Heart left ventricle (tissue), 16 donors: ENCODE measurements around the gene FA2H. TPM values are rescaled to one million over a fixed set of nuclear protein-coding genes. Genes with fewer than 3 reads are reported as not detected.

ENCODE experiments used
- ATAC-seq, 4 donors: fragments of 200-7000 bp; cut with Tn5 transposase; one replicate each; pipeline ENCODE4 v1.9.1; 2020 to 2022; ENCODE audit warnings: moderate library complexity in 4 of 4, mild to moderate bottlenecking in 3 of 4, moderate number of reproducible peaks in 1 of 4
- DNase-seq, 5 donors: peaks; one replicate each; pipeline ENCODE4 v3.0.0-alpha.2; 2020
- H3K27ac ChIP-seq, 12 donors: fragments of 200-600 bp; sonication (generic) in 4 of 12; one replicate each; pipeline versions ENCODE4 v1.5.0 to v1.8.0; 2016 to 2022; ENCODE audit warnings: mild to moderate bottlenecking in 2 of 12
- H3K27me3 ChIP-seq, 9 donors: fragments of 200-600 bp; sonication (generic) in 2 of 9; one replicate each; pipeline versions ENCODE4 v1.5.1 to v1.8.0; 2016 to 2022; ENCODE audit warnings: mild to moderate bottlenecking in 3 of 9
- H3K36me3 ChIP-seq, 9 donors: fragments of 200-600 bp; sonication (generic) in 2 of 9; one replicate each; pipeline versions ENCODE4 v1.5.0 to v1.8.0; 2018 to 2022; ENCODE audit warnings: mild to moderate bottlenecking in 2 of 9
- H3K4me1 ChIP-seq, 12 donors: fragments of 200-600 bp; sonication (generic) in 4 of 12; one replicate each; pipeline versions ENCODE4 v1.5.0 to v1.8.0; 2016 to 2022; ENCODE audit warnings: mild to moderate bottlenecking in 3 of 12
- H3K4me3 ChIP-seq, 12 donors: fragments of 200-600 bp; sonication (generic) in 4 of 12; one replicate each; pipeline versions ENCODE4 v1.5.0 to v1.8.0; 2017 to 2022; ENCODE audit warnings: mild to moderate bottlenecking in 9 of 12, moderate library complexity in 4 of 12
- H3K9me3 ChIP-seq, 12 donors: fragments of 200-600 bp; sonication (generic) in 4 of 12; one replicate each; pipeline versions ENCODE4 v1.5.0 to v1.8.0; 2016 to 2022; ENCODE audit warnings: mild to moderate bottlenecking in 1 of 12
- POLR2A ChIP-seq, 2 donors: fragments of 450-650 bp; IDR thresholded peaks; one replicate each; pipeline ENCODE4 v1.6.1; 2017; ENCODE audit warnings: antibody characterized with exemption in 2 of 2, mild to moderate bottlenecking in 2 of 2, moderate library complexity in 2 of 2
- WGBS, 4 donors: extraction: QIAGEN DNeasy Blood & Tissue Kit in 2 of 4; methylation state at CpG; one replicate each; pipeline versions ENCODE4 v1.1.5 to v1.1.7; 2013 to 2018; 5-methylcytosine and 5-hydroxymethylcytosine counted together
- intact Hi-C, 10 donors: fragments of 100-400 bp; cut with DNase I; formaldehyde crosslinking; loops; one replicate each; pipeline versions ENCODE4 v1.11.1 to v1.14.2; 2022
- polyA plus RNA-seq, 2 donors: library from polyadenylated mRNA; stranded (reverse); fragments of 200-250 nt; gene quantifications; one replicate each; pipeline ENCODE4 v1.2.3, GENCODE V29; 2013
- total RNA-seq, 9 donors: library from RNA; depleted of rRNA in 2 of 9; stranded (reverse); fragments of >200 nt in 2 of 9; fragmentation: NEBNext Ultra II Directional in 3 of 9; extraction: Animal tissue kit (Norgen Biotek cat#: 25700) in 3 of 9; gene quantifications; one replicate each; pipeline versions ENCODE4 v1.1.0 to v1.2.4, GENCODE V29; 2016 to 2023
- TF ChIP-seq, protein P1 (sequence below), 12 donors: fragments of 200-600 bp; sonication (generic) in 4 of 12; IDR thresholded peaks; one replicate each; pipeline versions ENCODE4 v1.5.0 to v1.8.0; 2018 to 2022; ENCODE audit warnings: antibody characterized with exemption in 12 of 12, mild to moderate bottlenecking in 5 of 12
- donor health status: ischemic (EF 13 %, LVEDD 7.1; RV severe dilation, severe dysfunction).
- donor health status: healthy with polysubstance abuse.
- donor health status: DM: no; HTN: yes; CAD: no.
- donor health status: DM: no; HTN: no; CAD: no.
- donor health status: ischemic (EF 25% LVEDD 6.9; RV normal size, moderate dysfunction).
- donor health status: ischemic (EF 25% LVEDD 5.7; RV mildly dilated, moderate dysfunction).
- donor health status: healthy.
- donor health status: DM: yes; HTN: yes; CAD: no.
- donor health status: ischemic (EF 35%, LVEDD 5.7; RV mildly dilated, moderate dysfunction).
- donor health status: nonischemic (EF 11% LVEDD 7.7; RV severe dilation, severe dysfunction).
- donor health status: DM: yes; HTN: yes; CAD: no.
- donor health status: PGD.
- donor health status: ischemic (EF 29% LVEDD 5.4; RV normal size, mild dysfunction).
- donor health status: nonischemic (EF 23%, LVEDD 6.1; RV moderate dilation, normal function).

The FA2H gene
- total and polyA plus RNA-seq, 11 donors = 0.04 to 1.9 (median 0.39) TPM; not detected in 7

DNA sequence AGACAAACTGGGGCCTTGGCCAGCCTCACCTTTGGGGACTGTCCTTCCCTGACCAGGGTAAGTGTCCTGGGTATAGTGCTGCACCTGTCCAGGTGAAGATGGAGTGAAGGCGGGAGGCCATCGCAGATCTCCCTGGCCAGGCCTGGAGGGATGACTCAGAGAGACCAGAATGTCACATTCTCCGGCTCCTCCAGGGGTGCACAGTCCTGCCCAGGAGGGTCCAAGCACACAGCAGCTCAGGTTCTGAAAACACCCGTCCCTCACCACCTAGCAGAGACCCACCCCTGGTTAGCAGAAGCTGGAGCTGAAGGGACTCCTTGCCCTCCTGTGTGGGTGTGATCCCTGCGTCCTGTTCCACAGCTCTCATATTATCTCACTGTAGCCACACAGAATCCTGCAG, 21.9 kb downstream of the FA2H start:
- no peak for DNase-seq
- Histone ChIP-seq H3K36me3 (no peaks in the 10 kb centered on the region), H3K9me3 (no peaks in the 10 kb centered on the region), H3K27ac (no peak overlapping the region), H3K4me1 (no peaks in the 10 kb centered on the region), H3K4me3 (no peak overlapping the region), H3K27me3 (peaks cover 0 to 11% (median 0%) of the 10 kb centered on the region in 9 donors)
- WGBS, 4 donors = 77 to 100% (median 85%) methylated on average over 2 to 5 of the region's 5 CpGs
- intact Hi-C loops = no loop called here
- peak in 1 of 4 donors; percentile 18 for ATAC-seq
- no peak for TF ChIP-seq POLR2A (IDR thresholded peaks at IDR 0.05)
- TF ChIP-seq, protein P1, sequence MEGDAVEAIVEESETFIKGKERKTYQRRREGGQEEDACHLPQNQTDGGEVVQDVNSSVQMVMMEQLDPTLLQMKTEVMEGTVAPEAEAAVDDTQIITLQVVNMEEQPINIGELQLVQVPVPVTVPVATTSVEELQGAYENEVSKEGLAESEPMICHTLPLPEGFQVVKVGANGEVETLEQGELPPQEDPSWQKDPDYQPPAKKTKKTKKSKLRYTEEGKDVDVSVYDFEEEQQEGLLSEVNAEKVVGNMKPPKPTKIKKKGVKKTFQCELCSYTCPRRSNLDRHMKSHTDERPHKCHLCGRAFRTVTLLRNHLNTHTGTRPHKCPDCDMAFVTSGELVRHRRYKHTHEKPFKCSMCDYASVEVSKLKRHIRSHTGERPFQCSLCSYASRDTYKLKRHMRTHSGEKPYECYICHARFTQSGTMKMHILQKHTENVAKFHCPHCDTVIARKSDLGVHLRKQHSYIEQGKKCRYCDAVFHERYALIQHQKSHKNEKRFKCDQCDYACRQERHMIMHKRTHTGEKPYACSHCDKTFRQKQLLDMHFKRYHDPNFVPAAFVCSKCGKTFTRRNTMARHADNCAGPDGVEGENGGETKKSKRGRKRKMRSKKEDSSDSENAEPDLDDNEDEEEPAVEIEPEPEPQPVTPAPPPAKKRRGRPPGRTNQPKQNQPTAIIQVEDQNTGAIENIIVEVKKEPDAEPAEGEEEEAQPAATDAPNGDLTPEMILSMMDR (IDR thresholded peaks at IDR 0.05) = no peak

DNA sequence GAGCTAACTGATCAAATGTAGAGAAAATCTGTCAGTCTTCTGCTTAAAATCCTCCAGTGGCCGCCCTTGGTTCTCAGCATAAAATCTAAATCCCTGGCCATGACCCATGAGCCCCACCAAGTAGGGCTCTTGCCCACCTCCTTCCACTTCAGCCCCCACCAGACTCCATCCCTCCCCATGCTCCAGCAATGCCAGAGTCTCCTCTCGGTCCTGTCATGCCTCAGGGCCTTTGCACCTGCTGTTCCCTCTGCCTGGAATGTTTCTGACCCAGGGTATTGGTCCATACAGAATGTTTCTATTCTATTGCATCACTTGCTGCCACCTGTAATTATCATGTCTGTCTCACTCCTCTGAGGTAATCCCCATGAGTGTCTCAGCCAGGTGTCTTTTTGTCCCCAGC, 22.4 kb downstream of the FA2H start:
- no peak for TF ChIP-seq POLR2A (IDR thresholded peaks at IDR 0.05)
- TF ChIP-seq, protein P1 (IDR thresholded peaks at IDR 0.05) = no peak
- no peaks in the 10 kb centered on the region for H3K36me3 ChIP-seq
- H3K4me1 ChIP-seq = no peaks in the 10 kb centered on the region
- H3K27me3 ChIP-seq = peaks cover 0 to 13% (median 0%) of the 10 kb centered on the region in 9 donors
- intact Hi-C loops = no loop called here
- H3K27ac ChIP-seq = no peak overlapping the region
- no peaks in the 10 kb centered on the region for H3K9me3 ChIP-seq
- WGBS, 4 donors = 89 to 92% (median 90%) methylated on average over 2 of the region's 2 CpGs
- DNase-seq (no peak), ATAC-seq (no peak)
- no peak overlapping the region for H3K4me3 ChIP-seq

DNA sequence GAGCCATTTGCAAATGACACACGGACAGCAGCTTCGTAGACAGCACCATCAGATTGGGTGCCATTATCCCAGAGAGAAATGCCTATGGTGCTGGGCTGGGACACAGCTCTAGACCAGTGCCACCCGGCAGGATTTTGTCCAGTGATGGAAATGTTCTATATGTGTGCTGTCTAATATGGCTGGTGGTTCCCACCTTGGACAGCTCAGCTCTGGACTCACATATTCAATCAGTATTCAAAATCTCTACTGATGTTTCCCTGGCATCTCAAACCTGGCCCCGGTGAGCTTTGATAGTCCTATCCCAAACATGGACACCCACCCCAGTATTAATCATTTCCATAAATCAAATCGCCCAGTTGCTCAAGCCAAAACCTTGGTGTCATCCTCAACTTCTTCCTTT, 23.0 kb downstream of the FA2H start:
- H3K9me3 ChIP-seq = no peaks in the 10 kb centered on the region
- no peak for DNase-seq
- TF ChIP-seq POLR2A (IDR thresholded peaks at IDR 0.05) = no peak
- TF ChIP-seq, protein P1 (IDR thresholded peaks at IDR 0.05) = no peak
- H3K4me3 ChIP-seq = no peak overlapping the region
- no peak overlapping the region for H3K27ac ChIP-seq
- 82 to 88% (median 83%) methylated on average over 3 to 5 of the region's 5 CpGs for WGBS, 4 donors
- no peaks in the 10 kb centered on the region for H3K36me3 ChIP-seq
- ATAC-seq = no peak
- H3K27me3 ChIP-seq = peaks cover 0 to 13% (median 0%) of the 10 kb centered on the region in 9 donors
- intact Hi-C loops = no loop called here
- no peaks in the 10 kb centered on the region for H3K4me1 ChIP-seq

DNA sequence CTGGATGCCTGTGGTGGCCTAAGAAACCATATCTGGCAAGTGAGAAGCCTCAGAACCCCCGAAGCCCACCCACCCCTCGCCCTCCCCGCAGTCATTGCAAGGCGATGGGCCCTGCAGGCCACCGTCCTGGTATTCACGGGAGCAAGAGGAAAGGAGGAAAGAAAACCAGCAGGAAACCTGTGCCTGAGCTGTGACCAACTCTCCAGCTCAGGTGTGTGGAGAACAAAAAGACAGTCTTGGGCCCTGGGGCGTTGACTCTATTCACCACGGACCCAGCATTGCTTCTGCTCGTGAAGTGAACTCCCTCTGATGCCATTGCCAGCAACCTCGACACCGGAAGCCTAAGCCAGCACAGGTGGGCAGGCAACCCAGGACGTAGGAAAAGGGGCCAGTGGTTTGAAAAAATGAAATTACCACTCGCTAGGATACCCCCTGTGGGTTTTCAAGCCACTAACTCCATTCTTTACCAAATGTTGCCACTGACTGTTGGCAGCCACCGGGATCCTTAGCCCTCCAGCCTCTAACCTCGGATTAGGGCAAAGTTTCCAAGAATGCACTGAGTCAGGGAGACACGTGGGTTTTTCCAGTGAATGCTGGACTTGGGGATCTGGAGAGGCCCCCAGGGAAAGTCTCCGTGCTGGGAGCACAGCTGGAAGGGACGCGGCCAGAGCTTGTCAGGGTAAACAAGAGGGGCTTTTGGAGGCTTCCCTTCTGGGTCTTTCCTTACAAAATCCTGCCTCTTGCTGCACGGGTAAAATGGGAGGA, 25.1 kb downstream of the FA2H start:
- no peaks in the 10 kb centered on the region for H3K4me1 ChIP-seq
- intact Hi-C loops = no loop called here
- 54 to 59% (median 56%) methylated on average over 14 to 20 of the region's 20 CpGs for WGBS, 4 donors
- H3K36me3 ChIP-seq = no peaks in the 10 kb centered on the region
- H3K4me3 ChIP-seq = no peak overlapping the region
- TF ChIP-seq, protein P1 (IDR thresholded peaks at IDR 0.05) = no peak
- TF ChIP-seq POLR2A (IDR thresholded peaks at IDR 0.05) = no peak
- ATAC-seq = no peak
- H3K9me3 ChIP-seq = no peaks in the 10 kb centered on the region
- no peak overlapping the region for H3K27ac ChIP-seq
- H3K27me3 ChIP-seq = peaks cover 0 to 13% (median 0%) of the 10 kb centered on the region in 9 donors
- DNase-seq = no peak
